HCT116 (cell line): Measurements from ENCODE around the gene SMC2. TPM values are rescaled to one million over a fixed set of nuclear protein-coding genes. Genes with fewer than 3 reads are reported as not detected.
A peak's percentile ranks its signal among the peaks of the same experiment; 100 is the strongest.

ENCODE experiments used
- ATAC-seq: fragments of 200-7000 bp; cut with Tn5 transposase; 2 replicates; pipeline ENCODE4 v1.9.1; 2020; ENCODE audit warnings: mild to moderate bottlenecking, moderate library complexity
- BruUV-seq: library from RNA; stranded (reverse); fragments of 400-500 nt; replicated peaks from 2 replicates; lab custom pipeline; 2021; lab: Mats Ljungman, UMichigan
- CTCF ChIA-PET: fragments of 300-600 bp; sonication (Branson Sonifier 250); formaldehyde crosslinking; loops from one replicate; lab custom pipeline; 2021; ENCODE audit warnings: antibody characterized with exemption; lab: Charles Lee
- POLR2A ChIA-PET: fragments of 300-600, 350-600 bp; sonication (Branson Sonifier 250); formaldehyde crosslinking; loops from one replicate; lab custom pipeline; 2021; ENCODE audit warnings: antibody characterized with exemption; lab: Charles Lee
- RAD21 ChIA-PET, 2 experiments: fragments of 300-600 bp; sonication (Branson Sonifier 250); formaldehyde crosslinking; loops; one replicate each; lab custom pipeline; 2023; ENCODE audit warnings: low total read pairs in 2 of 2; ENCODE audit not compliant: uncharacterized antibody in 2 of 2, unreplicated experiment in 2 of 2, low non-redundant PET in 1 of 2; lab: Charles Lee
- DNase-seq: peaks from one replicate; pipeline ENCODE4 v3.0.0-alpha.2; 2010; ENCODE audit warnings: low read depth, low spot score
- H2AFZ ChIP-seq: fragments of 200-600 bp; shearing (Covaris generic), sonication (generic); 2 replicates; pipeline ENCODE4 v1.6.1; 2017; ENCODE audit warnings: low read depth, mixed run types, mixed read lengths, antibody characterized with exemption, low read length; ENCODE audit not compliant: poor library complexity, severe bottlenecking
- H3K27ac ChIP-seq: 2 replicates; pipeline ENCODE4 v1.5.1; 2012; ENCODE audit warnings: low read depth, low read length
- H3K27me3 ChIP-seq: fragments of 200-600 bp; sonication (generic); 2 replicates; pipeline ENCODE4 v1.6.1; 2016; ENCODE audit warnings: mixed run types, low read length, mixed read lengths; ENCODE audit not compliant: insufficient read depth
- H3K36me3 ChIP-seq, 2 experiments: fragments of 200-500 bp in 1 of 2; fragments of 200-600 bp in 1 of 2; sonication (Bioruptor generic) in 1 of 2; sonication (generic) in 1 of 2; 2 replicates each; pipeline versions ENCODE4 v1.5.1 to v1.6.1; 2014 to 2016; ENCODE audit warnings: low read length in 2 of 2, inconsistent platforms in 1 of 2, mixed read lengths in 1 of 2, mixed run types in 1 of 2; ENCODE audit not compliant: insufficient read depth in 2 of 2, control insufficient read depth in 1 of 2
- H3K4me1 ChIP-seq, 2 experiments: fragments of 200-600 bp in 1 of 2; sonication (generic) in 1 of 2; 2 replicates each; pipeline versions ENCODE4 v1.5.1 to v1.6.1; 2012 to 2017; ENCODE audit warnings: low read length in 2 of 2, inconsistent platforms in 1 of 2, mild to moderate bottlenecking in 1 of 2, mixed read lengths in 1 of 2, mixed run types in 1 of 2, moderate library complexity in 1 of 2; ENCODE audit not compliant: insufficient read depth in 2 of 2, control insufficient read depth in 1 of 2
- H3K4me2 ChIP-seq: fragments of 200-600 bp; sonication (generic); 2 replicates; pipeline ENCODE4 v1.6.1; 2017; ENCODE audit warnings: mixed run types, low read length, mixed read lengths
- H3K4me3 ChIP-seq, 2 experiments: fragments of 200-600 bp in 1 of 2; sonication (generic) in 1 of 2; replicated peaks in 1 of 2; 2 replicates each; pipeline ENCODE4 v1.5.1; 2011 to 2016; ENCODE audit warnings: low read length in 2 of 2, control low read depth in 1 of 2, low read depth in 1 of 2, mild to moderate bottlenecking in 1 of 2, mixed read lengths in 1 of 2, mixed run types in 1 of 2
- H3K79me2 ChIP-seq: fragments of 200-600 bp; sonication (generic); 2 replicates; pipeline ENCODE4 v1.6.1; 2017; ENCODE audit warnings: mild to moderate bottlenecking, mixed run types, low read length, moderate library complexity, mixed read lengths; ENCODE audit not compliant: insufficient read depth
- H3K9ac ChIP-seq: fragments of 200-600 bp; sonication (generic); 2 replicates; pipeline ENCODE4 v1.6.1; 2016; ENCODE audit warnings: low read length, mixed read lengths
- H3K9me2 ChIP-seq: fragments of 200-600 bp; sonication (generic), shearing (Covaris generic); 2 replicates; pipeline ENCODE4 v1.6.1; 2017; ENCODE audit warnings: mixed run types, mild to moderate bottlenecking, moderate library complexity; ENCODE audit not compliant: insufficient read depth
- H3K9me3 ChIP-seq, 2 experiments: fragments of 200-500 bp in 1 of 2; fragments of 200-600 bp in 1 of 2; sonication (Bioruptor generic) in 1 of 2; sonication (generic) in 1 of 2; 2 replicates each; pipeline ENCODE4 v1.6.1; 2014 to 2017; ENCODE audit warnings: low read length in 2 of 2, mixed read lengths in 2 of 2, inconsistent platforms in 1 of 2, low read depth in 1 of 2, mild to moderate bottlenecking in 1 of 2, mixed run types in 1 of 2, moderate library complexity in 1 of 2; ENCODE audit not compliant: control insufficient read depth in 1 of 2, insufficient read depth in 1 of 2
- H4K20me1 ChIP-seq: fragments of 200-600 bp; sonication (generic), shearing (Covaris generic); 2 replicates; pipeline ENCODE4 v1.6.1; 2017; ENCODE audit warnings: mixed run types, mild to moderate bottlenecking, moderate library complexity; ENCODE audit not compliant: insufficient read depth
- CEBPB ChIP-seq: IDR thresholded peaks from 2 replicates; pipeline ENCODE4 v1.6.1; 2012; ENCODE audit warnings: low read depth
- CTCF ChIP-seq, 3 experiments: fragments of 200-600 bp in 1 of 3; sonication (generic) in 1 of 3; IDR thresholded peaks in 2 of 3; conservative IDR thresholded peaks in 1 of 3; 2 replicates each; pipeline ENCODE4 v1.5.1; 2012 to 2017; ENCODE audit warnings: low read depth in 2 of 3, low read length in 2 of 3, antibody characterized with exemption in 1 of 3, borderline replicate concordance in 1 of 3, control low read depth in 1 of 3, mild to moderate bottlenecking in 1 of 3, mixed read lengths in 1 of 3, mixed run types in 1 of 3, moderate library complexity in 1 of 3; ENCODE audit not compliant: insufficient read depth in 1 of 3
- ELF1 ChIP-seq: IDR thresholded peaks from 2 replicates; pipeline ENCODE4 v1.6.1; 2012; ENCODE audit warnings: low read depth, borderline replicate concordance
- FOSL1 ChIP-seq: IDR thresholded peaks from 2 replicates; pipeline ENCODE4 v1.6.1; 2012; ENCODE audit warnings: low read depth
- JUND ChIP-seq: IDR thresholded peaks from 2 replicates; pipeline ENCODE4 v1.6.1; 2012
- POLR2A ChIP-seq: IDR thresholded peaks from 2 replicates; pipeline ENCODE4 v1.7.0; 2011; ENCODE audit warnings: borderline replicate concordance; ENCODE audit not compliant: insufficient read depth, insufficient read length; ENCODE audit errors: extremely low read depth
- POLR2AphosphoS5 ChIP-seq: IDR thresholded peaks from 2 replicates; pipeline ENCODE4 v1.6.1; 2011; ENCODE audit warnings: mild to moderate bottlenecking, low read depth, low read length, moderate library complexity
- SP1 ChIP-seq: IDR thresholded peaks from 2 replicates; pipeline ENCODE4 v1.6.1; 2012; ENCODE audit warnings: low read depth
- SRF ChIP-seq: IDR thresholded peaks from 2 replicates; pipeline ENCODE4 v1.6.1; 2012; ENCODE audit warnings: low read depth
- TCF7L2 ChIP-seq: IDR thresholded peaks from 2 replicates; pipeline ENCODE4 v1.7.0; 2011; ENCODE audit warnings: borderline replicate concordance, inconsistent platforms; ENCODE audit not compliant: insufficient read depth, insufficient read length; ENCODE audit errors: extremely low read depth
- ZFX ChIP-seq: fragments of 450-650 bp; IDR thresholded peaks from 2 replicates; pipeline ENCODE4 v1.6.1; 2017
- ZNF274 ChIP-seq: fragments of 200-500 bp; sonication (Bioruptor generic); IDR thresholded peaks from 2 replicates; pipeline ENCODE4 v1.6.1; 2014; ENCODE audit warnings: mild to moderate bottlenecking, low read depth, low read length, inconsistent platforms
- intact Hi-C: fragments of 100-400 bp; cut with micrococcal nuclease; formaldehyde crosslinking; loops from 2 replicates; pipeline ENCODE4 v1.10.0; 2022
- total RNA-seq: library from RNA; stranded (reverse); gene quantifications from one replicate; pipeline ENCODE4 v1.2.1, GENCODE V29; 2021; ENCODE audit not compliant: unreplicated experiment

The SMC2 gene
- total RNA-seq, 1 experiment from 2014 or later = 20.5 TPM

DNA sequence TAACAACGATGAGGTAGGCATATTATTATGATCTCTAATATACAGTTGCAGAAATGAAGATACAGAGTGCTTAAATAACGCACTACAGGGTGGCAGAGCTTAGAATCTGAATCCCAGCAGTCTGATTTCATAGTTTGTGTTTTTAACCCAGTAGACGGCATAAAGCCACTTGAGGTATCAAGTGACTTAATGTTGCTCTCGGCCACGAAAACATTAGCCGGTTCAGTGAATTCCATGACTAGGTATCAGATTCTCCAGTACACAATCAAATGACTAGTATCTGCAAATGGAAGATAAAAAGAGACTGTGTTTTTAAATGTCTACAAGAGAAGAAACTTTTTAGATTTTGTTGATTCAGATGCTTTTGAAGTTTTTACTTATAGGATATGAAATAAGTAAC, 24.8 kb downstream of the SMC2 start:
- no peak overlapping the region for H2AFZ ChIP-seq
- no peak overlapping the region for H3K27ac ChIP-seq
- H3K4me3 ChIP-seq = no peak overlapping the region
- H4K20me1 ChIP-seq = no peaks in the 10 kb centered on the region
- TF ChIP-seq POLR2AphosphoS5 (no peak), SP1 (no peak), JUND (no peak), TCF7L2 (no peak), POLR2A (no peak), ZNF274 (no peak), FOSL1 (no peak), ZFX (no peak), ELF1 (no peak), SRF (no peak), CEBPB (no peak)
- DNase-seq = no peak
- H3K79me2 ChIP-seq = no peaks in the 10 kb centered on the region
- no peaks in the 10 kb centered on the region for H3K4me1 ChIP-seq
- ChIA-PET RAD21 (no interaction called here), POLR2A (no interaction called here), CTCF (no interaction called here)
- intact Hi-C loops = no loop called here
- no peak overlapping the region for H3K4me2 ChIP-seq
- H3K27me3 ChIP-seq = no peaks in the 10 kb centered on the region
- ATAC-seq = no peak
- no peaks in the 10 kb centered on the region for H3K9me2 ChIP-seq
- BruUV-seq = no TSS peak
- H3K9me3 ChIP-seq = no peaks in the 10 kb centered on the region
- H3K9ac ChIP-seq = no peak overlapping the region
- peaks cover 4 to 11% of the 10 kb centered on the region in 2 experiments; a peak in 2 of 4 replicates for H3K36me3 ChIP-seq

DNA sequence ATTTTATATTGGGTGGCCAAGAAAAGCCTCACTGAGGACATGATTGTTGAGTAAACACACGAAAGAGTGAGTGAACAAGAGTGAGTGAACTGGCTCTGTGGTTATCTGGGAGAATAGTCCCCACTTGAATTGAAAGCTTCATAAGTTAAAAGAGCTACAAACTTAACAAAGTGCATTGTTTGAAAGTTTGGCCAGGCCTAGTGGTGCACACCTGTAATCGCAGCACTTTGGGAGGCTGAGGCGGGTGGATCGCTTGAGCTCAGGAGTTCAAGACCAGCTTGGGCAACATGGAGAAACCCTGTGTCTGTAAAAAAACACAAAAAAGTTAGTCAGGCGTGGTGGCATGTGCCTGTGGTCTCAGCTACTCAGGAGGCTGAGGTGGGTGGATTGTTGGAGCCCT, 26.9 kb downstream of the SMC2 start:
- Histone ChIP-seq H3K27ac (no peak overlapping the region), H3K9ac (no peak overlapping the region), H3K4me2 (no peak overlapping the region), H4K20me1 (no peaks in the 10 kb centered on the region), H3K9me3 (no peaks in the 10 kb centered on the region), H3K4me3 (no peak overlapping the region), H3K36me3 (peaks cover 2 to 21% of the 10 kb centered on the region in 2 experiments; a peak in 2 of 4 replicates), H3K9me2 (no peaks in the 10 kb centered on the region), H2AFZ (no peak overlapping the region), H3K4me1 (no peaks in the 10 kb centered on the region), H3K79me2 (no peaks in the 10 kb centered on the region), H3K27me3 (no peaks in the 10 kb centered on the region)
- BruUV-seq = no TSS peak
- ChIA-PET RAD21 (no interaction called here), CTCF (no interaction called here), POLR2A (no interaction called here)
- DNase-seq (no peak), ATAC-seq (no peak)
- TF ChIP-seq ZFX (no peak), CTCF (IDR thresholded peaks at IDR 0.05 in 2 of 3, conservative IDR thresholded peaks at IDR 0.05 in 1 of 3; ENCODE audit: borderline replicate concordance in 1 of 3, insufficient read depth in 1 of 3, low read depth in 2 of 3, low read length in 2 of 3) (peak in 1 of 3 experiments; percentile 17; a peak in 2 of 6 replicates)
- intact Hi-C loops = no loop called here
